SU-DHL-6 (cell line): Measurements from ENCODE around the gene KIFC1.
"Not testable (repeated sequence)": the region's sequence is repeated elsewhere in the genome, so short reads cannot be mapped to it uniquely, and the experiment has no call there.

Experiments used
- H2AFZ ChIP-seq: fragments of 200-600 bp; sonication (generic); 2 replicates; pipeline ENCODE4 v1.6.1; 2014; ENCODE audit warnings: low read depth, mild to moderate bottlenecking, moderate library complexity, mixed read lengths, antibody characterized with exemption, low read length; ENCODE audit not compliant: severe bottlenecking
- H3F3A ChIP-seq: fragments of 200-600 bp; shearing (Covaris generic); 2 replicates; pipeline ENCODE4 v1.6.0; 2016; ENCODE audit warnings: antibody characterized with exemption, mild to moderate bottlenecking; ENCODE audit not compliant: insufficient read depth
- H3K27ac ChIP-seq: fragments of 200-600 bp; sonication (generic); 2 replicates; pipeline ENCODE4 v1.5.1; 2016; ENCODE audit warnings: low read depth, mild to moderate bottlenecking, low read length, moderate library complexity, mixed read lengths
- H3K27me3 ChIP-seq: fragments of 200-600 bp; sonication (generic), shearing (Covaris generic); 2 replicates; pipeline ENCODE4 v1.6.0; 2014; ENCODE audit warnings: mild to moderate bottlenecking, low read length
- H3K36me3 ChIP-seq: fragments of 200-600 bp; sonication (generic); 2 replicates; pipeline ENCODE4 v1.6.1; 2014; ENCODE audit warnings: mild to moderate bottlenecking, low read length, mixed read lengths
- H3K4me2 ChIP-seq: fragments of 300-600, 200-600 bp; shearing (Covaris generic), sonication (generic); 2 replicates; pipeline ENCODE4 v1.6.0; 2014; ENCODE audit warnings: low read length, low read depth, mild to moderate bottlenecking; ENCODE audit not compliant: poor library complexity, severe bottlenecking
- H3K4me3 ChIP-seq: fragments of 200-600 bp; sonication (generic); 2 replicates; pipeline ENCODE4 v1.5.1; 2014; ENCODE audit warnings: antibody characterized with exemption, low read length, mild to moderate bottlenecking, mixed read lengths; ENCODE audit not compliant: insufficient read depth, poor library complexity, severe bottlenecking
- H3K79me2 ChIP-seq: fragments of 200-600 bp; sonication (generic); 2 replicates; pipeline ENCODE4 v1.6.1; 2014; ENCODE audit warnings: mild to moderate bottlenecking, low read length, moderate library complexity; ENCODE audit not compliant: insufficient read depth
- H3K9ac ChIP-seq: fragments of 200-600 bp; sonication (generic); 2 replicates; pipeline ENCODE4 v1.7.0; 2014; ENCODE audit warnings: mild to moderate bottlenecking, low read length
- H3K9me2 ChIP-seq: fragments of 200-600 bp; sonication (generic); replicated peaks from 2 replicates; pipeline ENCODE4 v1.6.1; 2014; ENCODE audit warnings: low read length; ENCODE audit not compliant: insufficient read depth
- H3K9me3 ChIP-seq: fragments of 200-600 bp; sonication (generic); 2 replicates; pipeline ENCODE4 v1.6.1; 2014; ENCODE audit warnings: low read length, mixed read lengths; ENCODE audit not compliant: insufficient read depth
- H4K20me1 ChIP-seq: fragments of 200-600 bp; sonication (generic); 2 replicates; pipeline ENCODE4 v1.6.1; 2014; ENCODE audit warnings: low read depth, mild to moderate bottlenecking, antibody characterized with exemption, low read length, moderate library complexity, mixed read lengths
- EZH2phosphoT487 ChIP-seq: fragments of 200-600 bp; sonication (generic), shearing (Covaris generic); conservative IDR thresholded peaks from 2 replicates; pipeline ENCODE4 v1.6.1; 2018; ENCODE audit warnings: mild to moderate bottlenecking, antibody characterized with exemption, low read length, moderate library complexity, mixed read lengths
- TF ChIP-seq, protein P1 (sequence below): fragments of 200-600 bp; sonication (generic); IDR thresholded peaks from one replicate; pipeline ENCODE4 v1.5.1; 2017; ENCODE audit warnings: antibody characterized with exemption, mild to moderate bottlenecking, low read length, moderate library complexity; ENCODE audit not compliant: insufficient read depth, poor library complexity, severe bottlenecking

Gene KIFC1

DNA sequence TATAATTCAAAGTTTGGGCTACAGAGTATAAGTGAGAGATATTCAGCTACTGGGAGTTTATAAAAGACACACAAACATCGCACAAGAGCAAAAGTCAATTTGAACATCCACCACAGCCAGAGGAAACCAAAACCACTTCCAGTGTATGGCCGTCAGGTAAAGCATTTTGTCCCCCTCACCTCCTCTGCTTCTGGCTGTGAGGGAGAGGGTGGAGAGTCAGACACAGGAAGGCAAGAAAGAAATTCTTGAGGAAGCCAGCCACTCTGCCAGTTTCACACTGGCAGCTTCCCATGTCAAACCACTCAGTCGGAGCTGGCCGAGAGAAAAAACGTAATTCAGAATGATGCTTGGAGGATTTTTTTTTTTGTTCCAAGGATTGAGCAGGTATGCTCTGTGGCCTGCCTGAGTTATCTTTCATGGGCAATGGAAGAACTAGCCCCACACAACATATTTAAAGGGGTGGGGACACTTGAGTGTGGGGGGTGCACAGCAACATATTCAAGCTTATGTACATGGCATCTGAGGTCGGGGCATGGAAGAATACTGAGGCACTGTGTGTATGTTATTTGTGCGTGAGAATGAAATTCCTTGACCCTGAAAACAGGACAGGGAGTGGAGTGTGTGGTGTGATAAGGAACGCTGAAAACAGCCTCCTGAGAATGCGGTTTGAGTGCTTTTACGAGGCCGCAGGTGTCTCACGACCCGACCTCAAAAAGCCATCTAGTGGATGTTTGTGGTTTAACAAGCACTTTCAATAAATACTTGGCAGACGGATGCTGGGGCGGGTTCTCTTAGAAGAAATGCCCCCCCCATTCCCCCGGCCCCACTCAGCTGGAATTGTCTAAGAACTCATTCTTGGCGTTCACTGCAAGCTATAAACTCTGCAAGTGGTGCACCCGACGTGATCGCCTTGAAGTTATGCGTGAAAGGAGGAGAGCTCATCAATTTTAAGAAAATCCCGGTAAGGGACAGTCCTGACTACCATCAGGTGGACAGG is 46.6 kb upstream of the KIFC1 start:
- Histone ChIP-seq H3K4me2 (peak overlapping the region; percentile 49), H3F3A (peaks cover 18% of the 10 kb centered on the region), H3K9me2 (no peaks in the 10 kb centered on the region), H3K36me3 (no peaks in the 10 kb centered on the region), H3K27me3 (no peaks in the 10 kb centered on the region), H3K79me2 (no peaks in the 10 kb centered on the region), H3K9ac (peak overlapping the region; percentile 41), H3K4me3 (peak overlapping the region; percentile 7), H2AFZ (peak overlapping the region; percentile 66), H3K9me3 (no peaks in the 10 kb centered on the region), H4K20me1 (no peaks in the 10 kb centered on the region), H3K27ac (peak overlapping the region; percentile 88)
- TF ChIP-seq, protein P1, sequence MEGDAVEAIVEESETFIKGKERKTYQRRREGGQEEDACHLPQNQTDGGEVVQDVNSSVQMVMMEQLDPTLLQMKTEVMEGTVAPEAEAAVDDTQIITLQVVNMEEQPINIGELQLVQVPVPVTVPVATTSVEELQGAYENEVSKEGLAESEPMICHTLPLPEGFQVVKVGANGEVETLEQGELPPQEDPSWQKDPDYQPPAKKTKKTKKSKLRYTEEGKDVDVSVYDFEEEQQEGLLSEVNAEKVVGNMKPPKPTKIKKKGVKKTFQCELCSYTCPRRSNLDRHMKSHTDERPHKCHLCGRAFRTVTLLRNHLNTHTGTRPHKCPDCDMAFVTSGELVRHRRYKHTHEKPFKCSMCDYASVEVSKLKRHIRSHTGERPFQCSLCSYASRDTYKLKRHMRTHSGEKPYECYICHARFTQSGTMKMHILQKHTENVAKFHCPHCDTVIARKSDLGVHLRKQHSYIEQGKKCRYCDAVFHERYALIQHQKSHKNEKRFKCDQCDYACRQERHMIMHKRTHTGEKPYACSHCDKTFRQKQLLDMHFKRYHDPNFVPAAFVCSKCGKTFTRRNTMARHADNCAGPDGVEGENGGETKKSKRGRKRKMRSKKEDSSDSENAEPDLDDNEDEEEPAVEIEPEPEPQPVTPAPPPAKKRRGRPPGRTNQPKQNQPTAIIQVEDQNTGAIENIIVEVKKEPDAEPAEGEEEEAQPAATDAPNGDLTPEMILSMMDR = peak; percentile 44
- TF ChIP-seq EZH2phosphoT487 = no peak

DNA sequence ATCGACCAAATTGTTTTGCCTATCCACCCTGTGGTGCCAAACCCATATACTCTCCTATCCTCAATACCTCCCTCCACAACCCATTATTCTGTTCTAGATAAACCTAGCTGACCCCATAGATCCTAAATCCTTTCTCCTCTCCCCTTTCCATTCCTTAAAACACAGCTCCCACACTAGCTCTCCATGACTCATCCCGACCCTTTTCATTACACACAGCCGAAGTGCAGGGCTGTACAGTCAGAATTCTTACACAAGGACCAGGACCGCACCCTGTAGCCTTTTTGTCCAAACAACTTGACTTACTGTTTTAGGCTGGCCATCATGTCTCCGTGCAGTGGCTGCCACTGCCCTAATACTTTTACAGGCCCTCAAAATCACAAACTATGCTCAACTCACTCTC is 44.7 kb upstream of the KIFC1 start:
- not testable (repeated sequence) for H3K9me3 ChIP-seq, H4K20me1 ChIP-seq, H3K4me3 ChIP-seq, H3K4me2 ChIP-seq, H3K79me2 ChIP-seq, H3K9ac ChIP-seq, H3K27ac ChIP-seq, H2AFZ ChIP-seq, H3K36me3 ChIP-seq, H3K27me3 ChIP-seq, H3K9me2 ChIP-seq
- H3F3A ChIP-seq = peaks cover 18% of the 10 kb centered on the region

DNA sequence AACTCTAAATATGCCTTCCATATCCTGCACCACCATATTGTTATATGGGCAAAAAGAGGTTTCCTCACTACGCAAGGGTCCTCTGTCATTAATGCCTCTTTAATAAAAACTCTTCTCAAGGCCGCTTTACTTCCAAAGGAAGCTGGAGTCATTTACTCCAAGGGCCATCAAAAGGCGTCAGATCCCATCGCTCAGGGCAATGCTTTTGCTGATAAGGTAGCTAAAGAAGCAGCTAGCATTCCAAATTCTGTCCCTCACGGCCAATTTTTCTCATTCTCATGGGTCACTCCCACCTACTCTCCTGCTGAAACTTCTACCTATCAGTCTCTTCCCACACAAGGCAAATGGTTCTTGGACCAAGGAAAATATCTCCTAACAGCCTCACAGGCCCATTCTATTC is 43.8 kb upstream of the KIFC1 start:
- Histone ChIP-seq H3K79me2 (no peaks in the 10 kb centered on the region), H3K27me3 (no peaks in the 10 kb centered on the region), H2AFZ (no peak overlapping the region), H3F3A (peaks cover 18% of the 10 kb centered on the region), H3K4me3 (no peak overlapping the region), H3K9me2 (no peaks in the 10 kb centered on the region), H3K36me3 (no peaks in the 10 kb centered on the region), H3K4me2 (no peak overlapping the region), H3K27ac (no peak overlapping the region), H3K9me3 (no peaks in the 10 kb centered on the region), H4K20me1 (no peaks in the 10 kb centered on the region), H3K9ac (no peak overlapping the region)
- TF ChIP-seq, protein P1 = no peak
- TF ChIP-seq EZH2phosphoT487 = no peak

DNA sequence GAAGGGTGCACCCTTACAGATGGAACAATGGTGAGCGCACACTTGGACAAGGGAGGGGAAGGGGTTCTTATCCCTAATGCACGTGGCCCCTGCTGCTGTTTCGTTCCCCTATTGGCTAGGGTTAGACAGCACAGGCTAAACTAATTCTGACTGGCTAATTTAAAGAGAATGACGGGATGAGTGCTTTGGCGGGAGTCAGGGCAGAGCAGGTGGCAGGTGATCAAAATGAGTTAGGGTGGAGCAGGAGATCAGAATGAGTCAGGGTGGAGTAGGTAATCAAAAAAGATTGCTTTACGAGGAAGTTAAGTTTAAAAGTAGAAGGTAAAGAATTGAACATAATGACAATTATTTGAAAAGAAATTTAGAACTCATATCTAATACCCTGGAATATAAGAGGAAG is 35.8 kb upstream of the KIFC1 start:
- H3K9me3 ChIP-seq, H4K20me1 ChIP-seq, H3K36me3 ChIP-seq, H3K4me3 ChIP-seq, H3K79me2 ChIP-seq, H3F3A ChIP-seq, H3K4me2 ChIP-seq, H2AFZ ChIP-seq, H3K9ac ChIP-seq, H3K27me3 ChIP-seq, H3K27ac ChIP-seq, H3K9me2 ChIP-seq: not testable (repeated sequence)
